Measurements from ENCODE around the gene HNRNPL. TPM values are rescaled to one million over a fixed set of nuclear protein-coding genes. Genes with fewer than 3 reads are reported as not detected.
A peak's percentile ranks its signal among the peaks of the same experiment; 100 is the strongest.

Gene HNRNPL
- total RNA-seq, 4 donors from 2014 or later = 170 to 205 (median 179) TPM

- Histone ChIP-seq H3K27me3 (no peaks in the 10 kb centered on the region), H3K4me1 (peaks cover 0 to 67% (median 29%) of the 10 kb centered on the region in 4 donors), H3K27ac (no peak overlapping the region), H3K4me3 (no peak overlapping the region), H3K9me3 (no peaks in the 10 kb centered on the region), H3K36me3 (peaks cover 19 to 67% (median 60%) of the 10 kb centered on the region in 3 donors)
- 61 to 66% methylated on average over 2 of the region's 2 CpGs for WGBS, 2 donors
- TF ChIP-seq EP300 (IDR thresholded peaks at IDR 0.05) (no peak), CTCF (IDR thresholded peaks at IDR 0.05) (no peak), POLR2A (IDR thresholded peaks at IDR 0.05) (no peak)
- DNase-seq (ENCODE audit: low spot score in 2 of 2) = no peak
These were observed 3.7 kb downstream of the HNRNPL start for GRCh38 chr19:38846097-38846496.

DNA sequence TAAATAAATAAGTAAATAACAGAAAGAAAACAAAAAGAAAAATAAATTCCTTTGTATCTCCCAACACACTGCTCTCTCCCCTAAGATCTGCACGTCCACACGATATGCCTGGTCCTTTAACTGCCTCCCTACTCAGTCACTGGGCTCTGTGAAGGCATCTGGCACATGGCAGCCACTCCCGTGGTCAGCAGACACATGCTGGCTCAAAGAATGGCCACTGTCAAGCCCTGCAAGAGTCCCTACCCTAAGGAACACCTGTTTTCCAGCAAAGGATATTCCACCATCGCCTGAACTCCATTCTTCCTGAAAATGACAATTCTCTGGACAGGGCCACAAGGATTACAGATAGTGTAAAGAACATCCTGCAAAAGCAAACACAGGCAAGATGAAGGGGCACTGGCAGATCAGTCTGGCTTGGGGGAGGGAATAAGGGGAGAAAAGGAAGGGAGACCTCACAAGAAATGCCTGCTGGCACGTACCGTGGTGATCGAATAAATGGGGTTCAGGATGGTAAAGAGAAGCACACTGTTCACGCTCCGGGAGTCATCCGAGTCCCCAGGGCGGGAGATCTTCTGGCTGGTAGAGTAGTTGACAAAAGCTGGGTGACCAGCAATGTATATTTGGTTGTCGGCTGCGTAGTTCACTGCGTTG lies 4.3 kb downstream of the HNRNPL start:
- TF ChIP-seq EP300 (IDR thresholded peaks at IDR 0.05) (no peak), POLR2A (IDR thresholded peaks at IDR 0.05) (no peak), CTCF (IDR thresholded peaks at IDR 0.05) (no peak)
- Histone ChIP-seq H3K4me3 (no peak overlapping the region), H3K4me1 (peaks cover 0 to 67% (median 28%) of the 10 kb centered on the region in 4 donors), H3K36me3 (peaks cover 22 to 73% (median 66%) of the 10 kb centered on the region in 3 donors), H3K9me3 (no peaks in the 10 kb centered on the region), H3K27me3 (no peaks in the 10 kb centered on the region), H3K27ac (no peak overlapping the region)
- WGBS, 2 donors = 87 to 91% methylated on average over 14 of the region's 14 CpGs
- no peak for DNase-seq (ENCODE audit: low spot score in 2 of 2)

DNA sequence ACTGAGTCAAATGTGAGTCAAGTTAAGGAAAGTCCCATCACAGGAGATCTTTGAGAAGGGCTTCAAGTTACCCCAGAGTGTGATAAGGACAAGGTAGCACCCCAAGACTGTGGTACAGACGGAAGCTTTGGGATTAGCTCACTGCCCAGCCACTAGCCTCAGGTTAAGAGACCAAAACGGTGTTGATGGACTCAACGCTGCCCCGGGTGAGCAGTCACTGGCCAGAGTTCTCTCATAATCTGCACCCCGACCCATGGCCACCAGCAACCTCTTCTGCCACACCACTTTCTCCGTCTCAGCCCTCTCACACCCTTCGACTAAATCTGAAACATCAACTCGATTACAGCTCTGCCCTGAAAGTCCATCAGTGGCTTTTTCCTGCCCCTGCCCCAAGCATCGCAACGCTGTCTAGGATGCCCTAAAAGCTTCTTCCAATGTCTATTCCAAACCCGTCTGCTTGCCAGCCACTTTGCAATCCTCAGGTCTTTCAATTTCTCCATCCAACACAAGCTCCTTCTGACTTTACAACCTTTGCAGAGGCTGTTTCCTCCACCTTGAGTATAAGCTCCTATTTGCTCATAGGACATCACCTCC lies 5.6 kb downstream of the HNRNPL start:
- DNase-seq (ENCODE audit: low spot score in 2 of 2) = no peak
- H3K36me3 ChIP-seq = peaks cover 22 to 86% (median 77%) of the 10 kb centered on the region in 3 donors
- H3K27me3 ChIP-seq = no peaks in the 10 kb centered on the region
- no peaks in the 10 kb centered on the region for H3K9me3 ChIP-seq
- H3K4me3 ChIP-seq = no peak overlapping the region
- no peak overlapping the region for H3K27ac ChIP-seq
- TF ChIP-seq POLR2A (IDR thresholded peaks at IDR 0.05) = no peak
- no peak for TF ChIP-seq EP300 (IDR thresholded peaks at IDR 0.05)
- no peak for TF ChIP-seq CTCF (IDR thresholded peaks at IDR 0.05)
- WGBS, 2 donors = 91 to 93% methylated on average over 11 of the region's 11 CpGs
- peaks cover 0 to 69% (median 28%) of the 10 kb centered on the region in 4 donors for H3K4me1 ChIP-seq

DNA sequence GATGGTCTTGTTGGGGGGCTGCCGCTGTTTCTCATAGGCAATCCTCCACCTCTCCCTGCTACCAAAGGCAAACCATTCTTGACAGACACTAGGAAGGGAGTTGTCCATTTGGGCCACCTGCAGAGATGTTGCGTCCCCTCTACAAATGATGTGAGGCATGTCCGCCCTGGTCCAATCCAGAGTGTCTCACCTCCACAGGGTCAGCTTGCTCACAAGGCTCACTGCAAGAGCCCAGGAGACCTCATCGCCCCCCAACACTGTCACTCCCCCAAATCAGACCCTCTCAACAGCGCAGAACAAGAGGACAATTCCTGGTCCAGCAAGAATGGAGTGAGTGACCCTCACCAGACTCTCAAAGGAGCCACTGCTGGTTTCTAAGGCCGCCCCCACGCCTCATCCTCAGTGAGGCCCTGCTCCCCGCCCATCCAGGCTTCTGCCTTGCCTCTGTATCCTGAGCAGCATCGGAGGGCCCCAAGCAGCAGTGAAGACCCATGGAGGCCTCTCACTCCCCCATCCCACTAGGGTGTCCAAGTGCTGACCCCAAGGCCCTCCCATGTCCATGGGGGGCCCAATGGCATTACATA lies 6.5 kb downstream of the HNRNPL start:
- DNase-seq (ENCODE audit: low spot score in 2 of 2) = no peak
- no peak overlapping the region for H3K4me3 ChIP-seq
- peak overlapping the region in 2 of 4 donors; percentile 10 to 62 for H3K27ac ChIP-seq
- H3K4me1 ChIP-seq = peaks cover 0 to 62% (median 22%) of the 10 kb centered on the region in 4 donors
- H3K27me3 ChIP-seq = no peaks in the 10 kb centered on the region
- no peaks in the 10 kb centered on the region for H3K9me3 ChIP-seq
- WGBS, 2 donors = 94 to 95% methylated on average over 8 to 9 of the region's 9 CpGs
- TF ChIP-seq EP300 (IDR thresholded peaks at IDR 0.05) (no peak), CTCF (IDR thresholded peaks at IDR 0.05) (no peak), POLR2A (IDR thresholded peaks at IDR 0.05) (no peak)
- H3K36me3 ChIP-seq = peaks cover 22 to 95% (median 86%) of the 10 kb centered on the region in 3 donors

All from tibial nerve (tissue), 4 donors.